ENCODE measurements around the gene SYCE1. TPM values are rescaled to one million over a fixed set of nuclear protein-coding genes. Genes with fewer than 3 reads are reported as not detected.

Gene SYCE1
- total RNA-seq, 2 donors from 2014 or later, result not detected

GRCh38 chr10:133528845-133529575 is 36.4 kb downstream of the SYCE1 start:
- peaks cover 14% of the 10 kb centered on the region for H3K27me3 Mint-ChIP-seq (ENCODE audit: insufficient read depth)

GRCh38 chr10:133528296-133528844 is 37.0 kb downstream of the SYCE1 start:
- 86 to 92% methylated on average over 37 to 50 of the region's 50 CpGs for WGBS, 2 experiments (ENCODE audit: insufficient coverage in 1 of 2, insufficient read length in 1 of 2)
- H3K4me3 ChIP-seq (ENCODE audit: low read length), result no peak overlapping the region

More at GRCh38 chr10:133528845-133529575, 36.4 kb downstream of the SYCE1 start:
- peak overlapping the region; percentile 26 for H3K4me3 Mint-ChIP-seq
- no peaks in the 10 kb centered on the region for H3K4me1 ChIP-seq (ENCODE audit: control insufficient read depth, insufficient read depth, low read length)
- H3K27me3 ChIP-seq (ENCODE audit: control insufficient read depth, insufficient read depth, low read length, poor library complexity, severe bottlenecking), result no peaks in the 10 kb centered on the region
- no peaks in the 10 kb centered on the region for H3K4me1 Mint-ChIP-seq
- no peaks in the 10 kb centered on the region for H3K36me3 ChIP-seq (ENCODE audit: control insufficient read depth, insufficient read depth, low read length)
- no peak overlapping the region for H3K27ac Mint-ChIP-seq
- H3K9me3 Mint-ChIP-seq, result peaks cover 87% of the 10 kb centered on the region
- no peak for DNase-seq
- no peak overlapping the region for H3K4me3 ChIP-seq (ENCODE audit: low read length)
- TF ChIP-seq, protein P1, sequence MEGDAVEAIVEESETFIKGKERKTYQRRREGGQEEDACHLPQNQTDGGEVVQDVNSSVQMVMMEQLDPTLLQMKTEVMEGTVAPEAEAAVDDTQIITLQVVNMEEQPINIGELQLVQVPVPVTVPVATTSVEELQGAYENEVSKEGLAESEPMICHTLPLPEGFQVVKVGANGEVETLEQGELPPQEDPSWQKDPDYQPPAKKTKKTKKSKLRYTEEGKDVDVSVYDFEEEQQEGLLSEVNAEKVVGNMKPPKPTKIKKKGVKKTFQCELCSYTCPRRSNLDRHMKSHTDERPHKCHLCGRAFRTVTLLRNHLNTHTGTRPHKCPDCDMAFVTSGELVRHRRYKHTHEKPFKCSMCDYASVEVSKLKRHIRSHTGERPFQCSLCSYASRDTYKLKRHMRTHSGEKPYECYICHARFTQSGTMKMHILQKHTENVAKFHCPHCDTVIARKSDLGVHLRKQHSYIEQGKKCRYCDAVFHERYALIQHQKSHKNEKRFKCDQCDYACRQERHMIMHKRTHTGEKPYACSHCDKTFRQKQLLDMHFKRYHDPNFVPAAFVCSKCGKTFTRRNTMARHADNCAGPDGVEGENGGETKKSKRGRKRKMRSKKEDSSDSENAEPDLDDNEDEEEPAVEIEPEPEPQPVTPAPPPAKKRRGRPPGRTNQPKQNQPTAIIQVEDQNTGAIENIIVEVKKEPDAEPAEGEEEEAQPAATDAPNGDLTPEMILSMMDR (conservative IDR thresholded peaks at IDR 0.05), result no peak
- WGBS, 2 experiments (ENCODE audit: insufficient coverage in 1 of 2, insufficient read length in 1 of 2), result 86 to 88% methylated on average over 23 to 37 of the region's 37 CpGs
- no peaks in the 10 kb centered on the region for H3K36me3 Mint-ChIP-seq (ENCODE audit: low read depth)
- peaks cover 34% of the 10 kb centered on the region for H3K9me3 ChIP-seq (ENCODE audit: control insufficient read depth, low read length)
- H3K9ac ChIP-seq (ENCODE audit: extremely low read depth, low read length, poor library complexity, severe bottlenecking), result no peak overlapping the region
- no peak overlapping the region for H3K27ac ChIP-seq (ENCODE audit: low read depth, low read length)

DNA sequence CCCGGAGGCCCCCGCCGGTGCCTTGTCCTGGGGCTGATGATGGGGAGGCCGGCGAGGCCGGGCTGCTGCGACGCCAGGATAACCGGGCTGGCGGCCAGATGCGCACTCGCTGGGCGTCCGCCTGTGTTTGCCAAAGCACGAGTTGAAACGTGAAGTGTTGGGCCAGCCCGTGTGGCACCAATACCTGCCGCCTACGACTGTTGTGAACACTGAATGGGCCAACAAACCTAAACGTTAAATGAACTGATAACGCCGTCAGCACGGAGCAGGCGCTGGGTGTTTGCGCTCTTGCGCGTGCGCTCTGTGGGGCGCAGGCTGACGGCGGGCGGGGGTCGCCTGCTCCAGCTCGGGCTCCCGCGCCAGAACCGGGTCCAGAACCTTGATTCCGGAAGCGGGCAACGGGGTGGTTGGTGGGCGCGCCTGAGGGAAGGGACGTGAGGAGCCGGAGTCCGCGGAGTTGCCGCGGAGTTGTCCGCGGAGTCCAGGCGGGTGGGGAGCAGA is 37.6 kb downstream of the SYCE1 start:
- Mint-ChIP-seq H3K9me3 (peaks cover 85% of the 10 kb centered on the region), H3K36me3 (ENCODE audit: low read depth) (no peaks in the 10 kb centered on the region), H3K27ac (no peak overlapping the region), H3K4me3 (peak overlapping the region; percentile 9), H3K4me1 (no peaks in the 10 kb centered on the region), H3K27me3 (ENCODE audit: insufficient read depth) (peaks cover 14% of the 10 kb centered on the region)
- WGBS, 2 experiments (ENCODE audit: insufficient coverage in 1 of 2, insufficient read length in 1 of 2), result 91 to 92% methylated on average over 36 to 51 of the region's 51 CpGs
- DNase-seq, result no peak
- Histone ChIP-seq H3K36me3 (ENCODE audit: control insufficient read depth, insufficient read depth, low read length) (no peaks in the 10 kb centered on the region), H3K27ac (ENCODE audit: low read depth, low read length) (no peak overlapping the region), H3K9me3 (ENCODE audit: control insufficient read depth, low read length) (peaks cover 34% of the 10 kb centered on the region), H3K4me1 (ENCODE audit: control insufficient read depth, insufficient read depth, low read length) (no peaks in the 10 kb centered on the region), H3K4me3 (ENCODE audit: low read length) (no peak overlapping the region), H3K9ac (ENCODE audit: extremely low read depth, low read length, poor library complexity, severe bottlenecking) (no peak overlapping the region), H3K27me3 (ENCODE audit: control insufficient read depth, insufficient read depth, low read length, poor library complexity, severe bottlenecking) (no peaks in the 10 kb centered on the region)
- TF ChIP-seq, protein P1 (conservative IDR thresholded peaks at IDR 0.05), result no peak

More at GRCh38 chr10:133528296-133528844, 37.0 kb downstream of the SYCE1 start:
- Histone ChIP-seq H3K9me3 (ENCODE audit: control insufficient read depth, low read length) (peaks cover 34% of the 10 kb centered on the region), H3K9ac (ENCODE audit: extremely low read depth, low read length, poor library complexity, severe bottlenecking) (no peak overlapping the region), H3K4me1 (ENCODE audit: control insufficient read depth, insufficient read depth, low read length) (no peaks in the 10 kb centered on the region), H3K27ac (ENCODE audit: low read depth, low read length) (no peak overlapping the region), H3K27me3 (ENCODE audit: control insufficient read depth, insufficient read depth, low read length, poor library complexity, severe bottlenecking) (no peaks in the 10 kb centered on the region), H3K36me3 (ENCODE audit: control insufficient read depth, insufficient read depth, low read length) (no peaks in the 10 kb centered on the region)
- Mint-ChIP-seq H3K36me3 (ENCODE audit: low read depth) (no peaks in the 10 kb centered on the region), H3K4me1 (no peaks in the 10 kb centered on the region), H3K27me3 (ENCODE audit: insufficient read depth) (peaks cover 14% of the 10 kb centered on the region), H3K4me3 (peak overlapping the region; percentile 9), H3K9me3 (peaks cover 85% of the 10 kb centered on the region), H3K27ac (no peak overlapping the region)
- TF ChIP-seq, protein P1 (conservative IDR thresholded peaks at IDR 0.05), result no peak
- no peak for DNase-seq
